Ovary (tissue), 3 donors: ENCODE results near the gene TTC16.

Source experiments
- CTCF ChIP-seq, 3 donors: fragments of 450-650 bp in 2 of 3; fragments of 200-600 bp in 1 of 3; IDR thresholded peaks; one replicate each; pipeline versions ENCODE4 v1.5.1 to v1.8.0; 2016 to 2022; ENCODE audit warnings: antibody characterized with exemption in 3 of 3, mild to moderate bottlenecking in 1 of 3
- EP300 ChIP-seq: sonication (generic); formaldehyde crosslinking; IDR thresholded peaks from one replicate; pipeline ENCODE4 v1.6.1; 2017; ENCODE audit warnings: antibody characterized with exemption
- POLR2A ChIP-seq: fragments of 450-650 bp; IDR thresholded peaks from one replicate; pipeline ENCODE4 v1.6.1; 2017; ENCODE audit warnings: antibody characterized with exemption, mild to moderate bottlenecking, moderate library complexity
- donor health status: DM: no; HTN: no; CAD: no.

DNA sequence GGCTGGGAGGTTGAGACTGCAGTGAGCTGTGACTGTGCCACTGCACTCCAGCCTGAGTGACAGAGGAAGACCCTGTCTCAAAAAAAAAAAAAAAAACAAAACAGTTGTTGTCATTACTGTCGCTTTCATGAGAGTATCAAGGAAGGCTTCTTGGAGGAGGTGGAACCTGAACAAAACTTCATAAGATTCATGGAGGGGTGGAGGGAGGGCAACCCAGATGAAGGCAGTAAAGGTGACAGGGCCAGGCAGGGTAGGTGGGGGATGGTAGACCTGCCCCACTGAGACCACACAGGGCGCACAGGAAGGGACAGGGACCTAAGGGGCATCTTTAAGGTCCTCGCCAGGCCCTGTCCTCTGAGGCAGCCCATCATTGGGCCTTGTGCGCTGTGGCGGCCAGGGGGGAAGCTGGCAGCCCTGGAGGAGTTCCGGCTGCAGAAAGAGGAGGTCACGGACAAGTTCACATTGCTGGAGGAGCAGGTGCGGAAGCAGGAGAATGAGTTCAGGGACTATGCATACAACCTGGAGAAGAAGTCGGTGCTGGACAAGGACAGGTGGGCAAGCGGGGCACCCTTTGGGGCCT is 5.6 kb upstream of the TTC16 start:
- TF ChIP-seq POLR2A (no peak), CTCF (IDR thresholded peaks at IDR 0.05) (no peak), EP300 (no peak)
